Sigmoid colon (tissue), 4 donors: ENCODE measurements around the gene VANGL1.

ENCODE experiments used
- CTCF ChIP-seq, 4 experiments: fragments of 450-650 bp in 3 of 4; fragments of 200-600 bp in 1 of 4; IDR thresholded peaks; one replicate each; pipeline ENCODE4 v1.5.1; 2016 to 2019; ENCODE audit warnings: antibody characterized with exemption in 4 of 4, mild to moderate bottlenecking in 3 of 4, moderate library complexity in 2 of 4
- POLR2A ChIP-seq, 2 donors: fragments of 450-650 bp; IDR thresholded peaks; one replicate each; pipeline ENCODE4 v1.6.1; 2016; ENCODE audit warnings: antibody characterized with exemption in 2 of 2, mild to moderate bottlenecking in 2 of 2, moderate library complexity in 2 of 2
- POLR2AphosphoS5 ChIP-seq, 4 donors: sonication (generic); formaldehyde crosslinking; IDR thresholded peaks; one replicate each; pipeline ENCODE4 v1.6.1; 2017; ENCODE audit warnings: antibody characterized with exemption in 4 of 4

- TF ChIP-seq CTCF (IDR thresholded peaks at IDR 0.05) (no peak), POLR2AphosphoS5 (IDR thresholded peaks at IDR 0.05) (no peak), POLR2A (IDR thresholded peaks at IDR 0.05) (no peak)
Measured at GRCh38 chr1:115651391-115651790, 9.6 kb downstream of the VANGL1 start.
